Kidney (tissue), 14 donors: Measurements from ENCODE around the gene CFAP92. TPM values are rescaled to one million over a fixed set of nuclear protein-coding genes. Genes with fewer than 3 reads are reported as not detected.

ENCODE experiments used
- DNase-seq, 5 donors: peaks; one replicate each; pipeline ENCODE4 v3.0.0-alpha.2; 2013 to 2020
- FAIRE-seq: peaks from 2 replicates; lab custom pipeline; 2012; peaks lifted over from hg19 to GRCh38; lab: Jason Lieb, UNC
- H3K27ac ChIP-seq, 2 donors: one replicate each; pipeline ENCODE4 v1.7.0; 2013; ENCODE audit warnings: low read depth in 2 of 2, low read length in 2 of 2, inconsistent platforms in 1 of 2
- H3K27me3 ChIP-seq: one replicate; pipeline ENCODE4 v1.7.1; 2013; ENCODE audit warnings: low read length, inconsistent platforms; ENCODE audit not compliant: control insufficient read depth, insufficient read depth
- H3K36me3 ChIP-seq, 3 donors: one replicate each; pipeline versions ENCODE4 v1.7.0 to v1.7.1; 2013; ENCODE audit warnings: low read length in 3 of 3, control low read depth in 1 of 3, inconsistent platforms in 1 of 3; ENCODE audit not compliant: insufficient read depth in 3 of 3, control insufficient read depth in 2 of 3
- H3K4me1 ChIP-seq, 3 donors: one replicate each; pipeline versions ENCODE4 v1.7.0 to v1.7.1; 2013; ENCODE audit warnings: low read length in 3 of 3, inconsistent platforms in 1 of 3, low read depth in 1 of 3; ENCODE audit not compliant: control insufficient read depth in 2 of 3, insufficient read depth in 2 of 3
- H3K4me3 ChIP-seq, 3 donors: one replicate each; pipeline versions ENCODE4 v1.7.0 to v1.8.1; 2013; ENCODE audit warnings: low read length in 3 of 3, control low read depth in 1 of 3, inconsistent platforms in 1 of 3
- H3K9ac ChIP-seq, 3 donors: one replicate each; pipeline versions ENCODE4 v1.7.0 to v1.7.1; 2013; ENCODE audit warnings: low read length in 3 of 3, control low read depth in 1 of 3, inconsistent platforms in 1 of 3
- H3K9me3 ChIP-seq, 3 donors: one replicate each; pipeline versions ENCODE4 v1.7.0 to v1.7.1; 2013; ENCODE audit warnings: low read length in 3 of 3, control low read depth in 1 of 3, inconsistent platforms in 1 of 3; ENCODE audit not compliant: control insufficient read depth in 2 of 3, insufficient read depth in 1 of 3
- CTCF ChIP-seq: IDR thresholded peaks from 3 replicates; pipeline ENCODE4 v1.5.1; 2012; ENCODE audit warnings: mild to moderate bottlenecking, moderate library complexity, borderline replicate concordance; ENCODE audit not compliant: insufficient read depth; ENCODE audit errors: extremely low read depth
- intact Hi-C: fragments of 100-400 bp; cut with DNase I; formaldehyde crosslinking; loops from one replicate; pipeline ENCODE4 v1.11.1; 2022
- polyA plus RNA-seq: library from polyadenylated mRNA; stranded (reverse); fragments of 350-450 nt; fragmentation: Illumina TruSeq; extraction: RNeasy Lipid Tissue Mini Kit (QIAGEN cat#74804); gene quantifications from one replicate; pipeline ENCODE4 v1.2.3, GENCODE V29; 2014; ENCODE audit warnings: low read depth, low replicate concordance; ENCODE audit not compliant: insufficient read depth
- total RNA-seq: library from RNA; stranded (reverse); fragmentation: NEBNext Ultra II Directional; extraction: Animal tissue kit (Norgen Biotek cat#: 25700); gene quantifications from one replicate; pipeline ENCODE4 v1.2.1, GENCODE V29; 2021
- donor health status: control.
- donor health status: control.
- donor health status: control.
- donor health status: control.
- donor health status: control.
- donor health status: DM: yes; HTN: yes; CAD: no.
- donor health status: Normal renal cell carcinoma (clear cell type).

CFAP92 gene
- total and polyA plus RNA-seq, 2 donors from 2014 or later = 0.56 to 0.60 TPM

- peak overlapping the region; percentile 89 to 96 (median 89) for H3K4me3 ChIP-seq
- TF ChIP-seq CTCF = no peak
- no peaks in the 10 kb centered on the region for H3K9me3 ChIP-seq
- no peaks in the 10 kb centered on the region for H3K36me3 ChIP-seq
- peaks cover 0 to 18% (median 10%) of the 10 kb centered on the region in 3 donors for H3K4me1 ChIP-seq
- peak overlapping the region in 2 of 3 donors; percentile 96 for H3K9ac ChIP-seq
- FAIRE-seq (no peak), DNase-seq (no peak)
- intact Hi-C loops = no loop called here
- peak overlapping the region; percentile 90 to 91 for H3K27ac ChIP-seq
- H3K27me3 ChIP-seq = no peaks in the 10 kb centered on the region
Measured at GRCh38 chr3:128878011-128878457, 115.8 kb downstream of the CFAP92 start.

DNA sequence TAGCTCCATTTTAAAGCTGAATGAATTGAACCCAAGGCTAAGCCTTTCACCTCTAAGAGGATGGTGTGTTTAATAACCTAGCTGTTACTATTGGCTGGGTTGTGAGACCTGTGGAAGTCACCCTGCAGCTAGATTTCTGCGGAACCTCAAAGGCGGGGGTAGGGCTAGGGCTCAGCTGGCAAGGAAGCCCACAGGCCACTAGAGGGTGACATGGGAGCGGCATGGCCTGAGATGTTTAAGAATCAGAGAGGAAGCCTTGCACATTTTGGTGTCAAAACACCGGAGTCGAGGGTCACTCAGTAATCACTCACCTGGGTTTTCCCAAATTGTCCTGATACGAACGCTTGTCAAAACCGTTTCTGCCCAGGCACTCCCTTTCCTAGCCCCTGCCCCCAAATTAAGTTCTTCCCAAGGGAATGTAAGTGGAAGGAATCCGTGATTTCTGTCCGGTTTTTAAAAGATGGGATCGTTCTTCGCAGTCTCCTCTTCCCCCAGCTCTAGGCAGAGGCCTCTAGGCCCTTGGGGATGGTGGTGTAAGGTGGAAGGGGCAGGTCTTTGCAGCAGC lies 118.2 kb downstream of the CFAP92 start:
- H3K4me3 ChIP-seq = no peak overlapping the region
- H3K9ac ChIP-seq = no peak overlapping the region
- H3K36me3 ChIP-seq = no peaks in the 10 kb centered on the region
- intact Hi-C loops = no loop called here
- DNase-seq = peak in 4 of 5 donors; percentile 34 to 74 (median 48)
- no peak for FAIRE-seq
- H3K27ac ChIP-seq = no peak overlapping the region
- TF ChIP-seq CTCF = peak; percentile 35
- H3K27me3 ChIP-seq = no peaks in the 10 kb centered on the region
- H3K4me1 ChIP-seq = peaks cover 0 to 13% (median 10%) of the 10 kb centered on the region in 3 donors
- H3K9me3 ChIP-seq = no peaks in the 10 kb centered on the region

DNA sequence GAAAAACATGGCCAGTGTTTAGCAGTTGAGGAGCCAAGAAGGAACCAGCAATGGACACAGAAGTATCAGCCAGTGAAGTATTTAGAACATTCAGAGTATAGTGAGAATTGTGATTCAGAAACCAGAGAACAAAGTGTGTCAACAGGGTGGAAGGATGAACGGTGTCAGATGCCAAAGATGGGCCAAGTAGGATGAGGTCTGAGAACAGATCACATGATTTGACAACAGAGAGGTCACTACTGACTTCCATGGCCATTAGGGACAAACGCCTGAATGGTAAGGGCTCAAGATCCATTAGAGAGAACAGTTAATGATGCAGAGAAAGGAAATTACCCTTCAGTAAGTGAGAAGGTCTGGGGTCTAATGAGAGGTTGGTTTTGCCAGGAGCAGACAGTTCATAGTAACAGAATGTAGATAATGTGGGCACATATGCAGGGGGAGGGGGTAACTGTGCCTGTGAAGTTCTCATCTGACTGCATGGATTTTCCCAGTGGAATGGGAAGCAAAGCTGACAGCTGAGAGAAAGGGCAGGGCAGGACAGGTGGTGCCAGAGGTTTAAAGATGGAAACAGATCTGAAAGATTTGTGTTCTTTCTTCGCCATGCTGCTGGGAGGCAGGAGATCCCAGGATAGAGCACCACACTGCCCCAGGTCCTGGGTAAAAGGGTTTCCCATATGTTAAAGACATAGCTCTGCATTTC lies 119.2 kb downstream of the CFAP92 start:
- H3K9me3 ChIP-seq = no peaks in the 10 kb centered on the region
- intact Hi-C loops = no loop called here
- no peak overlapping the region for H3K27ac ChIP-seq
- FAIRE-seq (no peak), DNase-seq (peak in 2 of 5 donors; percentile 32 to 42)
- H3K4me3 ChIP-seq = no peak overlapping the region
- no peaks in the 10 kb centered on the region for H3K27me3 ChIP-seq
- no peak for TF ChIP-seq CTCF
- H3K9ac ChIP-seq = no peak overlapping the region
- peaks cover 0 to 7% (median 7%) of the 10 kb centered on the region in 3 donors for H3K4me1 ChIP-seq
- no peaks in the 10 kb centered on the region for H3K36me3 ChIP-seq
